ENCODE results near the gene FSTL4. TPM values are rescaled to one million over a fixed set of nuclear protein-coding genes. Genes with fewer than 3 reads are reported as not detected.

The FSTL4 gene
- total RNA-seq, 1 donor from 2014 or later = 59.8 TPM

DNA sequence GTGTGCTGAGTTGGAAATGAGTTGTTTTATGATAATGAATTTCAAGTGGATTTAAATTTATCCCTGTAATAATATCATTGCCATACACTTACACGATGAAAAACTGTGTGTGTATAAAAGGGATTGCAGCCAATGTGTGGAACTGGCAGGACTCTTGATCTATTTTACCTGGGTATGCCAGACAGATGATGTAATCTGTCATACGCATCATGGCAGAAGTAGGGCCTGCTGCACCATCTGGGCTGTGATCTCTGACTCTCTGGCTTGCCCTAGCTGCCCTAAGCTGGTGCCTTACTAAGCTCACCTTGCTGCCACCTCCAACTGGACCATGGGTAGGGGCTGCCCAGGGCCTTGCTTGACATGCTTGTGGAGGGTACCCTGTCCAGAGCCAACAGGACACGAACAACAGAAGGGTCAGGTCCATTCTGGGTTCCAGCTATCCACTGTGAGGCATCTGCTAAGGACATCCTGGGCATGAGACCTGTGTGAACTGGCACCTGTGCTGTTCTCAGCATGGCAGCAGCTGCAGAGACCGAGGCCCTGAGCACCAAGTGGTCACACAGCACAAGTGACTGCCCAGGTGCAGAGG, 184.2 kb downstream of the FSTL4 start:
- DNase-seq (ENCODE audit: low spot score) = no peak

DNA sequence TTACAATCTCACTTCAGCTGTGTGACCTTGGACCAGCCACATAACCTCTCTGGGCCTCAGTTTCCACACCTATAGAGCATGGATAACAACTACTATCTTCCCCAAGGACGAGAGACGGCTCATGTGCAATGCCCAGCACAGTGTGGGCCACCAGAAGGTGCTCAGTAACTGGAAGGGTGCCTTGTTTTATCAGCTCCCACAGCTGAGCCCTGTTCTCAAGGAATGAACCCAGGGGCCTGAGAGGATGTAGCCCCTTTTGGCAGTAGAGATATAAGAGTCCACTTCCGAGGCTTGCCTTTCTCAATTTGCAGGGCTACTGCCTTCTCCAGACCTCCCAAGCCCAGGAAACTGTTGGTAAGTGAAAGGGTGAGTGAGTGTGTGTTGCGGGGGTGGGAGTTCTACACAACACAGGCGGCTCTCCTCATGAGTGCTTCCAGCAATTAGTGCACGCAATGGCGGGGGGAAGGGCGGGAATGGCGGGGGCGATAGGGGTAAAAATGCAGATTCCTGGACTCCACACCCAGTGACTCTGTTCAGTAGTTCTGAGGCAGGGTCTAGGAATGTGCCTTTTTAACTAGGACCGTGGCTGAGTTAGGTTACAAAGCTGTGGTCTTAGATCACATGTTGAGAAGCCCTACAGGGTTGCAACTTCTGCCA, 185.1 kb downstream of the FSTL4 start:
- DNase-seq (ENCODE audit: low spot score) = no peak

DNA sequence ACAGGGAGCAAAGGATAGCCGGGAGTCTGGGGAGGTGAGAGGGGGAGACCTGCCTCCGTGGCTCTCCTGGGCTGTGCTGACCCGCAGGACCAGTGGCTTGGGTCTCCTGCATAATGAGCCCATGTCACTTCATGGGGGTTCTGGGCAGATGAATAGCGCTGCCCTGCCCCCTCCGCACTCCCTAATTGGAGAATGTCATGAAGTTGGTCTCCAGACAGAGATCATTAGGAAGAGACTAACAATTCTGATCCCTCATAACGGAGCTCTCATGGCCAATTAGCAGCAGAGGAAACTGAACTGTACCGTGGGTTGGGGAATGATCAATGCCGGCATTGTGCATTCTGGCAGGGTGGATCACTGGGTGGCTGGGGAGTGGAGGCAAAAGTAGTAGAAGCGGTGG, 186.1 kb downstream of the FSTL4 start:
- DNase-seq (ENCODE audit: low spot score) = no peak

DNA sequence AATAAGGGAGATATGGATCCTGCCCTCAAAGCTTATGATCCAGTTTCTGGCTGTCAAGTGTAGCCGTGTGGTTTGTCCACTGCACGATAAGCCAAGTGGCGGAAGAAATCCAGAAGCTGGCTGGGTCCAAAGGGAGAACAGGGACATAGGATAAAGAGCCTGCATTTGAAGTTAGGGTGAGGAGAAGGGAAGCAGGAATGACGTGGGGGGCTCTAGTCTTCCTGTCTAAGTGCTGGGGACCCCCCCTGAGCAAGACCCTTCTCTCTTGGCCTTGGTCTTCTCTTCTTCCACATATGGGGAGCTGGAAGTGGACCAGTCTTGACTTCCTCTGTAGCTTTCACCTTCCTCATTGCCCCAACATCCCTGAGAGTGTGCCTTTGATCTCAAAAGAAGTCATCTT, 186.6 kb downstream of the FSTL4 start:
- no peak for DNase-seq (ENCODE audit: low spot score)

DNA sequence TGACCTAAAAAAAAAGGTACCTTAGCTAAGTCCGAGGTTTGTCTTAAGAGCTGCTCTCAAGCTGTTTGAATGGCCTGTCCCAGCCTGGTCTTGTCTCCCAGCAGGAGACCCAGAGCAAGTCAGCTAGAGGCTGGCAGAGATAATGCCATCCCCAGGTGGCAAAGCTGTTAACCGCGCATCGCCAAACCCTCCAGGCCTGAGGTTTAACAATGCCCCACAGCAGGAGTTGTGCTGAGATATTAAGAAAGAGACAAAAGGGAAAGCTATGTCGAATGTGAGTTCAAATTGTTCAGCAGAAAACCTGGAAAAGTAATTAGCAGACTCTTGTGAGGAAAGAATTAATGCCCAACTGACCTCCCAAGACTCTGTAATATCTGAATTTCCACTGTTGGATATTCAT, 187.1 kb downstream of the FSTL4 start:
- no peak for DNase-seq (ENCODE audit: low spot score)

DNA sequence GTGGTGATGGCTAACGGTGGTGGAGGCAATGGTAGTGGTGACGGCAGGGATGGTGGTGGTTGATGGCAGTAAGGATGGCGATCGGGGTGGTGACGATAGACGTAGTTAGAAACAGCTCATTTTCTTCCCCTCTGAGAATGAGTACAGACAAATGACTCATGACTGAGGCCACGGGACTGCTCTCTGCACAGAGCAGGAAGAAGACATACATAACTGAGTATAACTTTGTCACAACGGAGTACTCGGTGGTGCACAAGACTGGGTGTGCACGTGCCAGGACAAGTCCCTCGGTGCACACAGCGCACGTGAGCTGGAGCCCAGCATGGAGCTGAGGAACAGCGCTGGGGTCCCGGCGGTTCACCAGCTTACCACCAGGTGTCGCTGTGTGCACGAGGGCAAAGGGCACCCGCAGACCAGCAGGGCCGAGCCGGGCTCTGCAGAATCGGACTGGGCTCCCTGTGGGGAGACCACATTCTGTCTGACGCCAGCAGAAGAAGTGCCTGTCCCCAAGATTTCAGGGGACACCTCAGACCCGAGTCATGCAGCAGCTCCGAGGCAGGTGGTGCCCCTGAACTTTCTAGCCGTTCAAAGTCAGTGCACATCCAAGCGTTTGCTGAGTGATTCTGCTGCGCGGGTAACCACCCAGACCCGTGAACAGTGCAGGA, 188.6 kb downstream of the FSTL4 start:
- DNase-seq (ENCODE audit: low spot score) = peak; percentile 80

DNA sequence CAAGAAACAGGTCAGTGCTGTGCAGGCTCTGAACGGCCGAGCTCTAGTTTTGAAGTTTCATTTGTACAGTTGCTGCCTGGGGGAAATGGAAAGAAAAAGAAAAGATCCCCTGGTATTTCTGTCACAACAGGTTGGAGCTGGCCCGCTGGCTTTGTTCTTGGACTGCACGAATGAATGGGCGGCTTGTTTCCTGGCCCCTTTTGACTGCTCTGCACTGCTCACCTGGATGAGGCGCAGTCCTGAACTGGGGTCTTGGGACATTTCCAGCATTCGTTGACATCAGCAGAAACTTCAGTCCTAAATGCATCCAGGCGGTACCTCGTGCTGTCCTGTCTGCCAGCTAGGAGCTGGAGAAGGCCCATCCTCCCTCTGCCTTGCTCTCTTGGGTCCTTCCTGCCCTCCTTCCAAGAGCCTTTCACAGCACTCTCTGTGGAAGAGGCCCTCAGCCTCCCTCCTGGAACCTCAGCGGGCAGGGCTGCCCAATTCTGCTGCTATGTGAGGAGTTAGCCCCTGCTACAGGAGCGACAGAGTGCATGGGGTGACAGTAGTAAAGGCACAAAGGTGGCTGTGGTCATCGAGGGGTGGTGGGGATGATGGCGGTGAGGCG, 189.2 kb downstream of the FSTL4 start:
- no peak for DNase-seq (ENCODE audit: low spot score)

DNA sequence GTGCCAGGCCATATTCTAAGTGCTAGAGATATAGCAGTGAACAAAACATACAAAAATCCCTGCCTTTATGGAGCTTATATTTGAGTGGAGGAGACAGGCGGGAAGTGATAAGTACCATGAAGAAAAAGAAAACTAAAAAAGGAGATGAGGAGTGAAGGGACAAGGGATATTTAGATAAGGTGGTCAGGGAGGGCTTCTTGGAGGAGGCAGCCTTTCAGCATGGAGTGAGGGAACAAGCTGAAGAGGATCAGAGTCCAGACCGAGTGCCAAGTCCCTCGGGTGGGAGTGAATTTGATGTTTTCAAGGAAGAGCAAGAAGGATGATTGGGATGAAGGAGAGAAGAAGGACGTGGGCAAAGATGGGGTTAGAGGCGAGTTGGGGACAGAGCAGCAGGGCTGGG, 190.5 kb downstream of the FSTL4 start:
- DNase-seq (ENCODE audit: low spot score) = no peak

DNA sequence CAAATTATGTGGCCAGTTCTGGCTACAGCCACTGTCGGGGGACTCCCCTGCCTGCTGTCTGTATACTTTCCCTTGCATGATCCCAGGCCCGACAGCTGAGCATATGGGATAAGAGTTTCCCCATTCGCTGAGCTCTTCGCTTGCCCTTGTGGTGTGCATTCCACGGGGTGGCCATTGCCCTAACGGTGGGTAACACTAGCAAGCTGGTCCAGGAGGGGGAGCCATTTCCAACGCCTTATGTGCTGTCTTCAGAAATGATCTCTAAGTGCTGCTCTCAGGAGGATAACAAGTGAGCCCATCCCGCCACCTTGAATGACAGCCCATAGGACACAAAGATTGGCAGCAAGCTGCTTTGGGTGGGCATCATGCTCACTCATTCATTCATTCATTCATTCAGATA, 190.9 kb downstream of the FSTL4 start:
- no peak for DNase-seq (ENCODE audit: low spot score)

DNA sequence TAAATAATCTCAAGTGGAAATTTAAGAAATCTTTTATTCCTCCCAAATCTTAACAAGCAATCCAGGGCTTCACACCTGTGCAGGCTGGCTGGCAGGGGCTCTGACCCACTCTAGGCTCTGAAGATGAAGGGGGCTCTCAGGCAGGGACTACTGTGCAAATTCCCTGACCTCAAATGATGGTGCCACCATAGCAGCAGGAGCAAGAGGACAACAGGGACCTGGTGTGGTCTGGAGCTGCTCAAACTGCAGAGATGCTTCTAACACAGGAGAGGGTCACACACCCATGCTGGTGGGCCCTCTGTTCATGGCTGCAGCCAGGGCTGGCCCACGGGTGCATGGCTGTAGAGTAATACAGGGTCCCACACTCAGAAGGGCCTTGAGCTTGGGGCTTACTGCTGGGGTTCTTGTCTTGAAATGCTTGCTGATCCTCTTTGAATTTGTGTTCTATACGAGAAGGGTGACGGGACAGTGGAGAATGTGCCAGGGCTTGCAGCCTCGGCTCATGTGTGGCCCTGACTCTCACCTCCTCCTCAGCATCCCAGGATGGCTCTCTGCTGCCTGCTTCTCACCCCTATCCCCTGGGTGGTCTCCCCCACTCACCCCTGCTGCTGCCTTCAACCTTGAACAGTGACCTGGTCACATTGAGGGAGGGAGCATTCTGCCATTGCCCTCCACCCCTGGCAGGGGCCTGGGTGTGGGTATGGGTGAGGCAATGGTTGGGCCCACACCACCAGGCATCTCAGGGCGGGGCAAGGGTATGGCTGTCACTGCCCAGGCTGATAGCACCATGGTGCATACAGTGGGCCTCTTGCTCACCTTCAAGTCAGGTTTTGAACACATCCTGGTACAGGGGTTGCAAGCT, 191.7 kb downstream of the FSTL4 start:
- no peak for DNase-seq (ENCODE audit: low spot score)

DNA sequence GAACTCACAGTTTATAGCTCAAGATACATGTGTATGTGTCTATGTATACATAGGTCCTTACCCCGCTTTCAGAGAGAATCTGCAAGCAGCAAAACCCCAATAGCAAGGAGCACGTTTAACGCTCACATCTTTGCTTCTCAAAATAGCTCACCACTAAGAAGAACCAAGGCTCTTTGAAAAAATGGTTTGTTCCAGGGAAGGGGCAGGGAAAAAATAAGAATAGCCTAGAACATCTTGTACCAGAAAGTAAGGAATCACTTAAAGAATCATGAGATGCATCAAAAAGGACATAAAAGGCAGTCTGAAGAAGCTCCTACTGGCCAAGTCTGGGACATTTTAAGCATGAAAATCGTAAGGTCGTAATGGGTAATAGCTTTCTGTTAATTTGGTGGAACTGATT, 196.4 kb downstream of the FSTL4 start:
- no peak for DNase-seq (ENCODE audit: low spot score)

DNA sequence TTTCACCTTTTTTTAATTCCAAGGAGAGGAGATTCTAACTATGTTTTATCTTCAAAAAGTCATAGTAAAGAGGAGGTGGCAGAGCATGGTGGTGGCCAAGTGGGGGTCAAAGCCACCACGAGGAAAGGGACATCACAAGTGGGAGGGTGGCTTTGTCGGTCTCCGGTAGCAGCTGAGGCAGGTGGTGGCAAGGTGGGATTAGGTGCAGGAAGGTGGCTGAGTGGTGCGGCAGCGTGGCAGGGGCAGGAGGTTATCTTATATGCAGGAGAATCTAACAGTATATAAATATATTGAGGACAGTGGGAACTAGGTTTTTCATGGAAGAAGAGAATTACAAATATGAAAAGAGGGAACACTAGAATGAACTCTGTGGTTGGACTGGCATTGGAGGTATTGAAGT, 196.8 kb downstream of the FSTL4 start:
- no peak for DNase-seq (ENCODE audit: low spot score)

DNA sequence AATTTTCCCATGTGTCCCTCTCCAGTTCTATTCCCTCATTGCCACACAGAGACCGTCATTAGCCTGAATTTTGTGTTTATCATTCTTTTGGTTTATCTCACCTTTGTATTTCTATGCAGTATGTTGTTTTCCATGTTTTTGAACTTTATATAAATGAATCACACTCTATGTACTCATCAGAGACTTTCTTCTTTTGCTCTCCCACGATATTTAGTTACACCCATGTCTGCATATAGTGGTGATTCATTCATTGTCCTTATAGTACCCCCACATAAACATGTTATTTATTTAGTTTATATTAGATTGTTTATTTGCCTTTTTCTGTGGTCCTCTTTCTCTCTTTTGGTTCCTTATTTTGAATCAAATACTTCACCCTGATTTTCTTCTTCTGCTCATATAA, 199.7 kb downstream of the FSTL4 start:
- no peak for DNase-seq (ENCODE audit: low spot score)

DNA sequence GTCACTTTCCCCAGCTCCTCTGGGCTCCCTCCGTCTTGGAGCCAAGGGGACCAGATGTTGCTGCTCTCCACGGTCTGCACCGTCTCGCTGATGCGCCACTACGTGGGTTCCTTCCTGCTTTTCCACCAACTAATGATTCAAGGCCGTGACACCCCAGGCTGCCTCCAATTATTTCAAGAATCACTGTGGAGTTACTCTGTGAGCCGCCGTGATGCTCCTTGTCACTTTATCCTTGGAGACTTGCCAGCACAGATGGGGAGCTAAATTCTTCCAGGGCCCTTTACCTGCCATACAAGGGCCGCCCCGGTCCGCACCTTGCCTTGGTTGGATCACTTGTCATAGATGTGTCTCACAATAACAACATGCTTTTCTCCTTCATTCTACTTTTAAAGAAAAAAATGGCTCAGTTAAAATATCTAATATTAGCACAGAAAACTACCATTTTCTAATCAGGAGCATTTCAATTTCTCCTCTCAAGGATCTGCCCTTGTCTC, 202.0 kb downstream of the FSTL4 start:
- DNase-seq (ENCODE audit: low spot score) = no peak

DNA sequence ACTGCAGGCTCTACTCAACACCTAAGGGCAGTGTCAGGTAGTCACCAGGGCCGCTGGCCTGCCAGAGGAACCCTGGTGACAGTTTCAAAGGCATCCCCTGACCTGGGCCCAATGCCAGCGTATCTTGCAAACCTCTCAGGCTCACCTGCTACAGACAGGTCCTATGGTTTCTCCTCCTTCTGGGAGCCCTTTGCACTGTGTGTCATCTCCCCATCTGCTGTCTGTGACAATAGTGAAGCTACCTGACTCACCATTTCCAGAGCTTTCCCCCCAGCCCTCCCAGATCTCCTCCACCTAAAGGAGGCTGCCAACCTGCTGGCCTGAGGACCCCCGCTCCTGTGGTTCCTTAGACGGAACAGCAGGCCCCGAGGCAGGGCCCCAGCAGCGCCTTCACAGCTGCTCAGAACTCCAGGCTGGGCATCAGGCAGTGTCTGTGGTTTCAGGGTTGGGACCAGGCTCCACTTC, 203.1 kb downstream of the FSTL4 start:
- DNase-seq (ENCODE audit: low spot score) = no peak

DNA sequence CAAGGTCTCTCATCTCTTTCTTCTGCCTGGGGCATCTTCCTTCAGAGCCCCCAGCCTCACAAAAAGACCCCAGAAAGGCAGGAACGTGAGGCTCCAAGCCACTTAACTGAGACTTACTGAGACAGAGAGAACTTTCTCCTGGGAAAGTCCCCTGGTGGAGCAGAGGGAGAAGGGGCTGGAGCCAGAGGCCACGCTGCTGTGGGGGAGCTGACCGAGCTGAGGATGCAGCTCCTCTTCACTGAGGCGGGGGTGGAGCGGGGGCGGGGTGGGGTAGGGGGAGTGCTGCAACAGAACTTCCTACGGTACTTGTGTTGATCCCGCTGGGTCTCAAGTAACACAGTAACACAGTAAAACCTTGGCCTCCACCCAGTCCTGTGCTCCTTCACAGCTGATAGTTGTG, 204.0 kb downstream of the FSTL4 start:
- DNase-seq (ENCODE audit: low spot score) = no peak

DNA sequence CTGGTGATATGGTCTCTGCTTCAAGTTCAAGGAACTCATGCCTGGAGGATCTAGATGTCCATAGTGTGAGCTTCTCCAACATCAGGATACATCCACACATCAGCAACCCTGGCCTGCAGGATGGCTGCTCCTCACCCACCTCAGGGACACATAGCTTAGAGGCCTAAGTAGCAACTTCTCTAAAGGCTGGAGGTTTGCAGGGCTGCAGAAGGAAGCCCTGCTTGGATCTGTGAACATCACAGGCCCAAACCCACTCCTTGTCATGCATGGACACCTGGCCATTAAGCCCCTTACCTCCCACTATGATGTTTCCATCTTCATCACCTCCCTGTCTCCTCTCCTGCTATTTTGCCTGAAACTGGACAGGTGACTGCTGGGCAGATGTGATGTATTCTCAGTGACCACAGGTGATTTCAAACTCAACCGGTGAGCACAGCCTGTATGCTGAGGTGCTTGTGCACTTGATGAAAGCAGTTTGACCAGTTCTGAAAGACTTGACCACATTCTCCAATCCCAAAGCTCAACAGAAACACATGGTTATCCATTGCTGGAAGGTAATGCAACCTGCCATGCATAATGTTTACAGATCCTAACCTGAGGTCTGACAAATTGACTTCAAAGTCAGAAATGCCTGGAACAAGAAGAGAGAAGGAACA, 205.2 kb downstream of the FSTL4 start:
- DNase-seq (ENCODE audit: low spot score) = no peak

DNA sequence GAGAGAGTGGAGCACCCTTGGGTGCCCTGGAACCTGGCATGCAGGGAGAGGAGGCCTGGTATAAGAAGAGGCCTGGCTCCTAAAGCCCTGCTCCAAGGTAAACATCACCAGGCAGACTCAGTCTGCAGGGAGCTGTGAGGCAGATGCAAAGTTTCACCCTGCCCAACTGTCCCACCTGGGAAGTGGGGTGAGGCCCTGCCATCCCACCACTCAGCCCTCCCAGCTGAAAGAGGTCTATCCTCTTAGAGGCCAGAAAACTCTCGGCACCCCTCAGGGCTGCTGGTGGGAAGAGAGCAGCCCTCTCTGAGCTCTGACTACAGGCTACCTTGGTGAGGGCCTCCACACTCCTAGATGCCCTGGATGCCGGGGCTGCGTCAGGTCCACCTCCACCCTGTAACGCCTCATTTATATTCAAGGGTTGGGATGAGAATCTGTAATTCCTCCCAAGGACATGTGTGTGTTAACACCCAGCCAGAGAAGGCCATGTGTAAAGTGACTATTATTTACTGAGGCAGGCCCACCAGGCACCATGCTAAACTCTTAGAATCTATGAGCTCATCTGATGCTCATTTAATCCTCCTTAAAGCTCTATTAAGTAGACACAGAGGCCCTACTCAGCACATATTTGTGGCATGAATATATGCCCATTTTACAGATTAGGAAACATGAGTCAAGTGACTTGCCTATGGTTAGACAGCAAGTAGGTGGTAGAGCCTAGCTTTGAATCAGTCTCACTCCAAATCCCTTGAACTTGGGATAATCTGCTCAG, 205.9 kb downstream of the FSTL4 start:
- no peak for DNase-seq (ENCODE audit: low spot score)

DNA sequence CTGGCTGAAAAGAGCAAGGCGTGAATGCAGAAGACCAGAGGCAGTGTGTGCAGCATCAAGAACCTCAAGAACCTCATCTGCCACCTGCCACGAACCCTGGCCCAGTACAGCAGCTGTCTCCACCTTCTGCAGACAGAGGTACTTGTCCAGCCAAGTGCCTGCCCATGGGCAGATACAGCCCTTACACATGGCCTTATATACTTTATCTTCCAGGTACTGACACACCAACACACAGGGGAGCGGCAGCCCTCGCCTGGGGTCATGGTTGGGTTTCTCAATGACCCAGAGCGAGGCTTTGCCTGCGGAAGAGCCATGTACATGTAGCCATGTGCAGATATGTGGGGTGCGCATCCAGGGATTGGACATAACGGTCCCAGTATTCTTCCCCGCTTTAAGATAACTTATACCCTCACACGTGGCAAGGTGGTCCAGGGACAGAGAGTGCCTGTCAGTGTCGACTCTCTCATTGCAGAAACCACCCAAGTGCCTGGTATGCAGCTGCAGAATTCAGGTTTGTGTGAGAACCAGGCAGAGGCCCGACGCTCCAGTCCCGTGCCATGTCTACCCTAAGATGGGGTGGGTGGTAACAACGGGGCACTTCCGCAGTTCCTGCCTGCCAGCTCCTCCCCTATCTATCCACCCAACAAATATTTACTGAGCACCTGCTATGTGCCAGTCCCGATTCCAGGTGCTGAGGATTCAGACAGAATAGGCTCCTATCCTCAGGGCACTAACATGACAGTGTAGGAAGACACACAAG, 206.9 kb downstream of the FSTL4 start:
- DNase-seq (ENCODE audit: low spot score) = no peak

DNA sequence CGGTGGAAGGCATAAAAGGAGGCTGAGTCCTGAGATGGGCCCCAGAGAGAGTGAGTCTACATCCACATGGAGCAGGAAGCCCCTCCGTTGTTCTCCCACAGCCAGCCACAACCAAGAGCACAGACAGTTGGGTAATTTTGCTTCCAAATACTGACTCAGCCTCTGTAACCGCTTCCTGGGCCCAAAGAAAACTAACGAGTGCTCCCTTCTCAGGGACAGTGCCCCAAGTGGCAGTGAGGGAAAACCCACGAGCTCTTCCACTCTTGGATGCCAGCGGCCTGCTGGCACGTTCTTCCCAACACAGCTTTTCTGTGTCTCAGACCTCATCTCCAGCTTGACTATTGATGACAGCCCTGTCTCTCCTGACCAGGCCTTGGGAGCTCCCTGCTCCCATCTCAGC, 207.6 kb downstream of the FSTL4 start:
- DNase-seq (ENCODE audit: low spot score) = no peak

All from ureter (tissue), 1 donor.